GM18858 (cell line): Measurements from ENCODE around the gene GRHL1.
"Not testable (repeated sequence)": the region's sequence is repeated elsewhere in the genome, so short reads cannot be mapped to it uniquely, and the experiment has no call there.

ENCODE experiments used
- ATAC-seq: cut with Tn5 transposase; IDR thresholded peaks from one replicate; pipeline ENCODE4 v1.9.1; 2021; ENCODE audit not compliant: unreplicated experiment

Gene GRHL1, protein sequence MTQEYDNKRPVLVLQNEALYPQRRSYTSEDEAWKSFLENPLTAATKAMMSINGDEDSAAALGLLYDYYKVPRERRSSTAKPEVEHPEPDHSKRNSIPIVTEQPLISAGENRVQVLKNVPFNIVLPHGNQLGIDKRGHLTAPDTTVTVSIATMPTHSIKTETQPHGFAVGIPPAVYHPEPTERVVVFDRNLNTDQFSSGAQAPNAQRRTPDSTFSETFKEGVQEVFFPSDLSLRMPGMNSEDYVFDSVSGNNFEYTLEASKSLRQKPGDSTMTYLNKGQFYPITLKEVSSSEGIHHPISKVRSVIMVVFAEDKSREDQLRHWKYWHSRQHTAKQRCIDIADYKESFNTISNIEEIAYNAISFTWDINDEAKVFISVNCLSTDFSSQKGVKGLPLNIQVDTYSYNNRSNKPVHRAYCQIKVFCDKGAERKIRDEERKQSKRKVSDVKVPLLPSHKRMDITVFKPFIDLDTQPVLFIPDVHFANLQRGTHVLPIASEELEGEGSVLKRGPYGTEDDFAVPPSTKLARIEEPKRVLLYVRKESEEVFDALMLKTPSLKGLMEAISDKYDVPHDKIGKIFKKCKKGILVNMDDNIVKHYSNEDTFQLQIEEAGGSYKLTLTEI

DNA sequence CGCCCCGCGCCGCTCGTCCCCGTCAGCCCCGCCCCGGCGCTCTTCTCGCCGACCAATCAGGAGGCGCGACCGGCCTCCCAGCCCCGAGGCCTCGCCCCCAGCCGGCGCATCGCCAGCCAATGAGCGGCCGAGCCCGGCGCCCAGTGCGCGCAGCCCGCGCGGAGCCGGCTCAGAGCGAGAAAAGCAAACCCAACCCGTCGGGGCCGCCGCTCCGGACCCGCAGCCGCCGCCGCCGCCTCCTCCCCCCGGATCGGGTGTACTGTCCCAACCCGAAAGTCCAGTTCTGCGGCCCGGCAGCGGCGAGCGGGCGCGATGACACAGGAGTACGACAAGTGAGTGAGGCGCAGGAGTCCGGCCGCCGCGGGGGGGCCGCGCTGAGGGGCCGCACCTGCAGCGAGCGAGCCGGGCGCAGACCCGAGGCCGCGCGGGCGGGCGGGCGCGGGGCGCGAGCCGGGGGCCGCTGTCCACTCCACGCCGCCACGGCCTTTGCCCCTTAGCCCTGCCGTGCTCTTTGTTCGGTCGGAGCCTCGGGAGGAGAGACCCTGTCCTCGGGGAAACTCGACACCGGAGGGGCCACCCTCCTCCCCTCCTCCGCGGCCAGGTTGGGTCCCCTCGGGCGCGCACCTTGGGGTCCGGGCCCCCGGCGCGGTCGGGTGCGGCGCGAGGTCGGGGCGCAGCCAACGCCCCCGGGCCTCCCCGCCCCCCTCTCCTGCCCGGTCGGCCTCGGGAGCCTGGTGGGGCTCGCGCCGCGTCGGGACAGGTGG, at the start of gene GRHL1:
GRHL1 (plus strand) TSS at position 172 of the 764 bp plus-strand sequence; CDS start at position 313, 141 bp downstream.
- peak; percentile 91 for ATAC-seq

DNA sequence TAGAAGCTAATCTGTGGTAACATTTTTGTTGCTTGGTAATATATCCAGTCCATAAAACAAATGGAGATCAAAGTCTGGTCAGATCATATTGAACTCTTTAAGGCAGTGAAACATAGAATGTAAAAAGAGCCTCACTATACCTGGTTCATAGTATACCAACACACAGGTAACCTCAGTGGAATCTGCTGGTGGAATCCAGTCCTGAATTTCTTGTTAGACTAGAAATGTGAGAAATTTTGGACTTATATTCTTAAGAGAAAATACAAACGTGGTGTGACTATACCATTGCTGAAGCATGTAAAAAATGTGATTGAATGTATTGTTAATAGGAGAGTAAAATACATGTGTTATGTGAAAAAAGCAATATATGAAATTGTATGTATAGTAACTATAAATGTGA, 46.1 kb upstream of the GRHL1 start:
- no peak for ATAC-seq

DNA sequence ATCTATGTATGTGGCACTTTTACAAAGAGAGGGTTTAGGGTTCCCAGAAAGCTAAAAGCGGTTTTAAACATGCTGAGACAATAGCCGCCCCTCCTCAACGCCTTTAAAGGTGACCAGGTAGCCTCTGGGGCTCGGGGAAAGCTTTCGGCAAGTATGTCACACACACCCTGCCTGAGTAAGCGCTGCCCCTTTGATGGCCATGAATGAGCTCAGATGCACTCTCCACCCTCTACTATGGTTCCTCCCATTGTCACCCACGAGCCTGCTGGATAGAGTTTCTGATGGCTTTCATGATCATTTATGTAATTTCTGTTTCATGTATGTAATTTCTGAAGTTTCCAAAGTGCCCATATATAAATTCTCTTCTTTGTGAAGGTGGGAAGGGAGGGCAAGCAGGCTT, 44.1 kb upstream of the GRHL1 start:
- ATAC-seq = no peak

GRCh38 chr2:9908639-9909038, 42.9 kb upstream of the GRHL1 start:
- no peak for ATAC-seq

DNA sequence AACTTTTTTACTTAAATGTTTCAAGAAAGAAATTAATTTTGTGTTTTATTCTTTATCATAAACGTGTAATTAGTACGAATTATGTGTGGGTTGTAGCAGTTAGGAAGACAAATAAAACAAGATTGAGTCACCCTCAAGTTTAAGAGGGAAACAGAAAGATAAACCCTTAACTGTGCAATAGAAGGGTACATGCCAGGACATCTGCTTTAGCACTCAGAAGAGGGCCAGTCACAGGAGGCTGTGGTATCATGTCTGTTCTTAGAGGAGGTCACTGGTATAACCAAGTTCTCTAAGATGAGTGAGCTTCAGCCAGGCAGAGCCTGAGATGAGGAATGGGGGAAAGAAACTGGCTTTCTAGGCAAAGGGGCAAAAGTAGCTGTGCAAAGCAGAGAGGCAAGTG, 42.4 kb upstream of the GRHL1 start:
- ATAC-seq = no peak

DNA sequence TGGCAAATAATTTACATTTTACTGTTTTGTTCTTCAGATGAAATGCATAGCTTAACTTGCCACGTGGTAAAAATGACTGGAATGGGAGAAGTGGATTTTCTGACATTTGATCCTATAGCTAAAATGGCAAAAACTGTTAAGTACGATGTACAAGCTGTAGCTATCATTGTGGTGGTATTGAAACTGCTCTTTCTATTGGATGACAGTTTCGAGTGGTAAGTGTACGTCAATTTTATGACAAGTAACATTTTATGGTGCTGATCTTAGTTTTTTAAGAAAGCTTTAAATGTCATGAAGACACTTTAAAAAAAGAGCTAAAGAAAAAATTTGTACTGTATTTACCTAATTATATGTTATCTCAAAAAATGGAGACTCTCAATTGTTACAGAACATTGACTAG, 40.8 kb upstream of the GRHL1 start:
- ATAC-seq = no peak

DNA sequence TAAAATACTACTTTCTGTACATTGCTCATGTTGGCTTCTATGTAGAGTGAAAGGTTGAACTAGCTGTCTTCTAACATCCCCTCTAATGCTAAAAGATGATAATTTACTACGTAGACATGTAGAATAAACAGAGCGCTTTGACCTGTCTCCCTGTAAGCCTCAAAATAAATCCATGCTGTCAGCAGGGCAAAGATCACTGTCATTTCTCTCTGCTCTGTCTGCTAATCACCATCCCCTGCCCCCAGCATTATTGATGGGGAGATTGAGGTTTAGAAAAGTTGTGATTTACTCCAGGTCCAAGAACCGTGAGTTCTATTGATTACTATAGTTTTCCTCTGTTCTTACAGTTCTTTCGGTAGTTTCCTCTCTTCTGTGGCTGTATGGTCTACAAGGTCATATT, 39.0 kb upstream of the GRHL1 start:
- ATAC-seq = no peak

DNA sequence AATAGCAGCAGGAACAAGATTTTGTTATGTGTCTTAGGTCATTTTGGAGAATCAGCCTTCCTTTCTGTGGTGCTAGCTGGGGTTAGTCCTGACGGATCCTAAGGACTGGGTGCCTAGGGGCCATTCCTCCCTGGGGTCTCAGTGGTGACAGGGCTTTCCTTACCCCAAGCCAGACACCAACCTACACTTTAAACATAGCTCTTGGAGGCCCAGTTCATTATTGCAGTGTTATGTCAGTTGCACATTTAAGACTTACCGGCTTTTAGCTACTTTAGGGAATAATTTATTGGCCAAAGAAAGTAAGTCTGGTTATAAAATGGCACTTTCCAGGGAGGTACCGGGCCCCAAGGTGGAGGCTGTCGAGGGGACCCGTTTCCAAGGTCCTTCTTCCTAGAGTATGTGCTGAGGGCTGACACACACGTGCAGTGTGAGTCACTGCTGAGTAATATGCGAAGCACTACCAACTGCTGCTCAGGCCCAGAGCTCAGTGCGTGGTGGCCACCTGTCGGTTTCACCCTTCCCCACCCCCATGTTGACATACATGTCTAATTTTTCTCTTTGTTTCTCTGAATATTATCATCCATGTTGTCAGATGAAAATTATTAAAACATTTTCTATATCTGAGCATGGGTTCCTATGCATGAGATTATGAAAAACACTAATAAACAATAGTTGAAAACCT, 37.0 kb upstream of the GRHL1 start:
- peak; percentile 99 for ATAC-seq

GRCh38 chr2:9918275-9918674, 33.2 kb upstream of the GRHL1 start:
- no peak for ATAC-seq

DNA sequence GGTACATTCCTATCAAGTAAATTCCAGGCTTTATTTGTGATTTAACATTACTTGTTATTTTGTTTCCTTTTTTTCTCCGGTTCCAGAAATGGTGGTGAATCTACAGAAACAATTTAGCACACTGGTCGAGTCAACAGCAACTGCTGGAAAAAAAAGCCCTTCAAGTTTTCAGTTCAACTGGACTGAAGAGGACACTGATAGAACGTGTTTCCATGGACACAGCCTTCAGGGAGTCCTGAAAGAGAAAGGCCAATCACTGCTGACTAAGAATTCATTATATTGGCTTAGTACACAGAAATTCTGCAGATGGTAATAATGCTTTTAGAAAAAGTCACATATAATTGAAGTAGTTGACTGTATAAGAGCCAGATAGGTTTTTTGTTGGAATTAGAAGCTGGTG, 32.0 kb upstream of the GRHL1 start:
- no peak for ATAC-seq

DNA sequence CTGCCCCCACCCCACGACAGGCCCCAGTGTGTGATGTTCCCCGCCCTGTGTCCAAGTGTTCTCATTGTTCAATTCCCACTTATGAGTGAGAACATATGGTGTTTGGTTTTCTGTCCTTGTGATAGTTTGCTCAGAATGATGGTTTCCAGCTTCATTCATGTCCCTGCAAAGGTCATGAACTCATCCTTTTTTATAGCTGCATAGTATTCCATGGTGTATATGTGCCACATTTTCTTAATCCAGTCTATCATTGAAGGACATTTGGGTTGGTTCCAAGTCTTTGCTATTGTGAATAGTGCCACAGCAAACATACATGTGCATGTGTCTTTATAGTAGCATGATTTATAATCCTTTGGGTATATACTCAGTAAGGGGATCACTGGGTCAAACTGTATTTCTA, 24.5 kb upstream of the GRHL1 start:
- not testable (repeated sequence) for ATAC-seq

- no peak for ATAC-seq
Observed at GRCh38 chr2:9937258-9937657, 14.2 kb upstream of the GRHL1 start.

DNA sequence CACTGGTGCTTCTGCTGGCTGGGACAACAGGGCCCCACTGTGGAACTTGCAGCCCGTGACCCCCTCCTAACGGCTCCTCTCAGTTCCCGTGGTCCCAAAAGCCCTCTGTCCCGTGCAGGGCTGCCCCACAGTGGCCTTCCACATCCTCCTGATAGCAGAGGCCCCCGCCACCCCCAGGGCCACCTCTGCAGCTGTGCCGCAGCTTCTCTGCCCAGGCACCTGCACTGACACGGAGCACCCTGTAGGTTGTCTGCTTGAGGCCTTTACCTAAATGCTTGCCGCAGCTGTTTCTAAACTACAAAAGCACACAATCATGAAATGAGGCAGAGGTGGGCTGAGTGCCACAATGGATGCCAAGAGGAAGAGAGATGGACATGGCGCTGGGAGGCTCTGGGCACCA, 13.5 kb upstream of the GRHL1 start:
- no peak for ATAC-seq

- no peak for ATAC-seq
Observed at GRCh38 chr2:9939587-9940485, 11.7 kb upstream of the GRHL1 start.

- no peak for ATAC-seq
Observed at GRCh38 chr2:9941196-9941995, 10.1 kb upstream of the GRHL1 start.

DNA sequence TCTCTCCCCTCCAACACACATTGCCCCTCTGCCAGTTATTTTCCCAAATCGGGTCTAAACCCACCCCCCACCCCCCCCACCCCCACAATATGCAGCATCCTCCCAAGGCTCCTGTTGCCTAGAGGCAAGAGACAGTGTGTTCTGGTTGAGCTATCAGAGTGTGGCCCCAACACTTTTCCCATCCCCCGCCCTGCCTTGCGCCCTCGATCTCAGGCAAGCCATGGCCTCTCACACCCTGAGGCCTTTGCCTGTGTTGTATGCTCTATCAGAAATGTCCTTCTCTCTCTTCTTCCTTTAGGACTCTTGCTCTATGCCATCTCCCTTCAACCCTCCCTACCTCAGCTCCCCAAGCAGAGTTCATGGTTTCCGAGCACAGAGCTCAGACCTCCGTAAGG, 9.5 kb upstream of the GRHL1 start:
- ATAC-seq = no peak

DNA sequence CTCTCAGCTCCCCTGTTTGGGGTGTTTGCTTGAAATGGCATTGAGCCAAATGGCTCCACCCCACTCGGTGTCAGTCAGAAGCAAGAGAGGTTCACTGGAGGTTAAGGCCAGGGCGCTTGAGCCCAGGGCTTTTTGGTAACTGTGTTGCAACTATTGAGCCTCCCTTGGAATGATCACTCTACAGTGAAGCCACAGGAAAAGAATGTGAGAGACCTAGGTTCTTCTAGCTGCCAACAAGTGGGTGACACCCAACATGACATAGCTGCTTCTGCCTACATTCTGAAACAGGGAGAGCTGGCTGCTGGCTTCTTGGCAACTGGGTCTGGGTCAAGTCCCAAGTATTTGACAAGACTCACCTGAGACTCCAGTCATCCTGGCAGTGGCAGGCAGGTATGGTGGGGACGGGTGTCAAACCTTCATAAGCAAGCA, 7.1 kb upstream of the GRHL1 start:
- no peak for ATAC-seq

- no peak for ATAC-seq
Observed at GRCh38 chr2:9945596-9945995, 5.9 kb upstream of the GRHL1 start.

DNA sequence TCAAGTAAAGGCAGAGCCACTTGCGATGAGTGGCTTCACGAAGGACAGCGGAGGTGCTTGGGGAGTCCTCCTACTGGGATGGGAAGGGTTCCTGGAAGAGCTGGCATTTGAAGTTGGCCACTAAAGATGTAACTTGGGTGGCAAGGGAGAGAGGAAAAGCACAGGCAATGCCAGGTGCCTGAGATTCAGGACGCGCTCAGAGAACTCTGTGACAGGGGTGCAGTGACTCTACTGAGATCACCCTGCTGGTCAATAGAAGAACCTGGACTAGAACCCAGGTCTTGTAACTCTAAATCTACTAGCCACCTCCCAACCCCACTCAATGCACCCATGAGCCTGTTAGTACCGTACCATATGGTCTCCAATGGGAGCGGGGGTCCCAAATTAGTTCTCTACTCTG, 5.4 kb upstream of the GRHL1 start:
- no peak for ATAC-seq

DNA sequence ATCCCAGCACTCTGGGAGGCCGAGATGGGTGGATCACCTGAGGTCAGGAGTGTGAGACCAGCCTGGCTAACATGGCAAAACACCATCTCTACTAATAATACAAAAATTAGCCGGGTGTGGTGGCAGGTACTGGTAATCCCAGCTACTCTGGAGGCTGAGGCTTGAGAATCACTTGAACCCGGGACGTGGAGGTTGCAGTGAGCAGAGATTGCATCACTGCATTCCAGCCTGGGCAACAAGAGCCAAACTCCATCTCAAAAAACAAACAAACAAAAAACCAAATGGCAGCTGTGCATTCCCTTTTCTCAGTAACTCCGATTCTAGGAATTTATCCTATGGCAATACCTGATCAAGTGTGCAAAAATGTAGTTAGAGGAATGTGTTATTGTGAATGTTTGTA, 4.7 kb upstream of the GRHL1 start:
- ATAC-seq = no peak
